ENCODE results near the gene CDK5RAP2. TPM values are rescaled to one million over a fixed set of nuclear protein-coding genes. Genes with fewer than 3 reads are reported as not detected.

Gene CDK5RAP2
- total RNA-seq, 1 donor from 2014 or later = 40.4 TPM

DNA sequence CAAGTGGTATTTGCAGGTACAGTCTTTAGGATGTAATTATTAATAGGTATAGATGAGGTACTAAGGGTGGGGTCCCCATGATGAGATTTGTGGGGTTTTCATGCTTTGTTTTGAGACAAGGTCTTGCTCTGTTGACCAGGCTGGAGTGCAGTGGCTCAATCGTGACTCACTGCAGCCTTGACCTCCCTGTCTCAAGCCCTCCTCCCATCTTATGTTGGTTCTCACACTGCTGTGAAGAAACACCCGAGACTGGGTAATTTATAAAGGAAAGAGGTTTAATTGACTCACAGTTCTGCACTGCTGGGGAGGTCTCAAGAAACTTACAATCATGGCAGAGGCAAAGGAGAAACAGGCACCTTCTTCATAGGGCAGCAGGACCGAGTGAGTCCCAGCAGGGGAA, 217.5 kb downstream of the CDK5RAP2 start:
- no peaks in the 10 kb centered on the region for H3K9me3 Mint-ChIP-seq (ENCODE audit: low read depth)
- TF ChIP-seq, protein P1, sequence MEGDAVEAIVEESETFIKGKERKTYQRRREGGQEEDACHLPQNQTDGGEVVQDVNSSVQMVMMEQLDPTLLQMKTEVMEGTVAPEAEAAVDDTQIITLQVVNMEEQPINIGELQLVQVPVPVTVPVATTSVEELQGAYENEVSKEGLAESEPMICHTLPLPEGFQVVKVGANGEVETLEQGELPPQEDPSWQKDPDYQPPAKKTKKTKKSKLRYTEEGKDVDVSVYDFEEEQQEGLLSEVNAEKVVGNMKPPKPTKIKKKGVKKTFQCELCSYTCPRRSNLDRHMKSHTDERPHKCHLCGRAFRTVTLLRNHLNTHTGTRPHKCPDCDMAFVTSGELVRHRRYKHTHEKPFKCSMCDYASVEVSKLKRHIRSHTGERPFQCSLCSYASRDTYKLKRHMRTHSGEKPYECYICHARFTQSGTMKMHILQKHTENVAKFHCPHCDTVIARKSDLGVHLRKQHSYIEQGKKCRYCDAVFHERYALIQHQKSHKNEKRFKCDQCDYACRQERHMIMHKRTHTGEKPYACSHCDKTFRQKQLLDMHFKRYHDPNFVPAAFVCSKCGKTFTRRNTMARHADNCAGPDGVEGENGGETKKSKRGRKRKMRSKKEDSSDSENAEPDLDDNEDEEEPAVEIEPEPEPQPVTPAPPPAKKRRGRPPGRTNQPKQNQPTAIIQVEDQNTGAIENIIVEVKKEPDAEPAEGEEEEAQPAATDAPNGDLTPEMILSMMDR (IDR thresholded peaks at IDR 0.05) = no peak
- H3K4me3 Mint-ChIP-seq (ENCODE audit: unreplicated experiment) = no peak overlapping the region
- no peaks in the 10 kb centered on the region for H3K36me3 Mint-ChIP-seq (ENCODE audit: low read depth)
- no peak overlapping the region for H3K27ac Mint-ChIP-seq (ENCODE audit: unreplicated experiment)
- no peaks in the 10 kb centered on the region for H3K27me3 Mint-ChIP-seq (ENCODE audit: low read depth)
- H3K4me1 Mint-ChIP-seq (ENCODE audit: low read depth) = peaks cover 18% of the 10 kb centered on the region
- no peak for DNase-seq (ENCODE audit: low spot score)

DNA sequence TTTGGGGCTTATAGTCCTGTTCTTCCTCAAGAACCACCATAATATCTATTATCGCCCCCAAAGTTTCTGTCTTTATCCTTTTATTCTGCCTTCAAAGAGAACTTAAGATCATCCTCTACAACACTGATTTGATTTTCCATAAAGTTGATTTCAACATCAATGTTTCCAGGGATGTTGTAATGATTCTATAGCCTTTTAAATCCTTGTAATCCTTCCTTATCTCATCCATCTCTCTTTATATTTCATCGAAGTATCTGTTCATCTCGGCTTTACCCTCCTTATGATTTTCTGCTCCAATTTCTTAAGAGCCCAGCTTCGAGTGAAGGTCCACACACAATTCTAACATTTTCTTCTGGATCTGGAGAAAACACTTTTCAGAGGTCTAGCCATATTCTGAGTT, 218.4 kb downstream of the CDK5RAP2 start:
- Mint-ChIP-seq H3K4me3 (ENCODE audit: unreplicated experiment) (no peak overlapping the region), H3K36me3 (ENCODE audit: low read depth) (no peaks in the 10 kb centered on the region), H3K4me1 (ENCODE audit: low read depth) (peaks cover 13% of the 10 kb centered on the region), H3K27ac (ENCODE audit: unreplicated experiment) (no peak overlapping the region), H3K9me3 (ENCODE audit: low read depth) (no peaks in the 10 kb centered on the region), H3K27me3 (ENCODE audit: low read depth) (no peaks in the 10 kb centered on the region)
- DNase-seq (ENCODE audit: low spot score) = no peak
- TF ChIP-seq, protein P1 (IDR thresholded peaks at IDR 0.05) = no peak

DNA sequence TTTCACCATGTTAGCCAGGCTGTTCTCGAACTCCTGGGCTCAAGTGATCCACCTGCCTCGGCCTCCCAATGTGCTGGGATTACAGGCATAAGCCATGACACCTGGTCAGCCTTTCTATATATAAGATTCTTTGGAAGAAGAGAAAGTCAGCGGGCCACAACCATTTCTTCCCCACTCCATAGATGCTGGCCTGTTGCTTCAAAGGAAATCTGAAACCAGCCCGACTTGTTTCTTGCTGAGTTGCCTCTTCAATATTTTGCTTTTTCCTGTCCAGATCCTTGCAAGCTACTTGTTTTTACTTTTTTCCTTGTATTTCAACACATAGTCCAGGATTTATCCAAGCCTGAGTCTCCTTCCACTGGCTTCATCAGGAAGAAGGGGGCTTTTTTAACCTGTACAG, 219.5 kb downstream of the CDK5RAP2 start:
- Mint-ChIP-seq H3K27ac (ENCODE audit: unreplicated experiment) (no peak overlapping the region), H3K27me3 (ENCODE audit: low read depth) (no peaks in the 10 kb centered on the region), H3K4me1 (ENCODE audit: low read depth) (peaks cover 3% of the 10 kb centered on the region), H3K4me3 (ENCODE audit: unreplicated experiment) (no peak overlapping the region), H3K9me3 (ENCODE audit: low read depth) (peaks cover 8% of the 10 kb centered on the region), H3K36me3 (ENCODE audit: low read depth) (peaks cover 2% of the 10 kb centered on the region)
- no peak for DNase-seq (ENCODE audit: low spot score)
- TF ChIP-seq, protein P1 (IDR thresholded peaks at IDR 0.05) = no peak

DNA sequence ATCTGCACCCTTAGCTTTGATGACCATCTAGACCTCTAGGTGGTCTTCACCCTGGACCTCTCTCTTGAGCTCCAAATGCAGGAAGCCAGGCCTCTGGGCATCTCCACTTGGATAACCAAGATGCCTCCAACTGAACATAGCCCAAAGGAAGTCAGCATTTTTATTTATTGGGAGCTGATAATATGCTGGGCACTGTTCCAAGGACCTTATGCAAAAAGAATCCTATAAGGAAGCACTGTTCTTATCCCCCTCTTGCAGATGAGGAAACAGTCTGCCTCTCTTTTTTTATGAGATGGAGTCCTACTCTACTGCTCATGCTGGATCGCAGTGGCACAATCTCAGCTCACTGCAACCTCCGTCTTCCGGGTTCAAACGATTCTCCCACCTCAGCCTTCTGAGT, 219.9 kb downstream of the CDK5RAP2 start:
- Mint-ChIP-seq H3K9me3 (ENCODE audit: low read depth) (peaks cover 8% of the 10 kb centered on the region), H3K36me3 (ENCODE audit: low read depth) (peaks cover 2% of the 10 kb centered on the region)
- no peak for DNase-seq (ENCODE audit: low spot score)

DNA sequence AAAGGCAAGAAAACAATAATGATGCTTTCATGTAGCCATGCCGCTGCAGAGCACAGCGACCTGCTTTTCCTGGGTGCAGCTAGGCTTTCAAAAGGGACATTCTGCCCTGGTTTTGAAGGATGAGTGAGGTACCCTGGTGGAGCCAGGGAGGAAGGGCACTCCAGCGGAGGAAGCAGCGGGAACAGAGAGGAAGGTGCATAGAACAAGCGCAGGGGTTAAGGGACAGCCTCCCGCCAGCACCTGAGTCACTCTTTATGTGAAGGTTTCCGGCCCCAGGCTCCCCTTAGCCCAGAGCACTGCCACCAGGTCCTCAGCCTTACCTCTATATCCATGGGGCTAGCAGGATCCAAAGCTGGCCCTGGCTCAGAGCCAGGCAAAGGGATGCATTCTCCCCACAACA, 221.1 kb downstream of the CDK5RAP2 start:
- TF ChIP-seq, protein P1 (IDR thresholded peaks at IDR 0.05) = no peak
- no peak overlapping the region for H3K4me3 Mint-ChIP-seq (ENCODE audit: unreplicated experiment)
- H3K9me3 Mint-ChIP-seq (ENCODE audit: low read depth) = peaks cover 8% of the 10 kb centered on the region
- H3K27ac Mint-ChIP-seq (ENCODE audit: unreplicated experiment) = no peak overlapping the region
- no peaks in the 10 kb centered on the region for H3K27me3 Mint-ChIP-seq (ENCODE audit: low read depth)
- H3K36me3 Mint-ChIP-seq (ENCODE audit: low read depth) = peaks cover 2% of the 10 kb centered on the region
- peaks cover 3% of the 10 kb centered on the region for H3K4me1 Mint-ChIP-seq (ENCODE audit: low read depth)
- DNase-seq (ENCODE audit: low spot score) = no peak

More for the DNA sequence above, 219.9 kb downstream of the CDK5RAP2 start:
- Mint-ChIP-seq H3K27ac (ENCODE audit: unreplicated experiment) (no peak overlapping the region), H3K4me3 (ENCODE audit: unreplicated experiment) (no peak overlapping the region), H3K4me1 (ENCODE audit: low read depth) (peaks cover 3% of the 10 kb centered on the region), H3K27me3 (ENCODE audit: low read depth) (no peaks in the 10 kb centered on the region)
- TF ChIP-seq, protein P1 (IDR thresholded peaks at IDR 0.05) = no peak
